Measurements from ENCODE around the gene RNU1-3.
"Not testable (repeated sequence)": the region's sequence is repeated elsewhere in the genome, so short reads cannot be mapped to it uniquely, and the experiment has no call there.

DNA sequence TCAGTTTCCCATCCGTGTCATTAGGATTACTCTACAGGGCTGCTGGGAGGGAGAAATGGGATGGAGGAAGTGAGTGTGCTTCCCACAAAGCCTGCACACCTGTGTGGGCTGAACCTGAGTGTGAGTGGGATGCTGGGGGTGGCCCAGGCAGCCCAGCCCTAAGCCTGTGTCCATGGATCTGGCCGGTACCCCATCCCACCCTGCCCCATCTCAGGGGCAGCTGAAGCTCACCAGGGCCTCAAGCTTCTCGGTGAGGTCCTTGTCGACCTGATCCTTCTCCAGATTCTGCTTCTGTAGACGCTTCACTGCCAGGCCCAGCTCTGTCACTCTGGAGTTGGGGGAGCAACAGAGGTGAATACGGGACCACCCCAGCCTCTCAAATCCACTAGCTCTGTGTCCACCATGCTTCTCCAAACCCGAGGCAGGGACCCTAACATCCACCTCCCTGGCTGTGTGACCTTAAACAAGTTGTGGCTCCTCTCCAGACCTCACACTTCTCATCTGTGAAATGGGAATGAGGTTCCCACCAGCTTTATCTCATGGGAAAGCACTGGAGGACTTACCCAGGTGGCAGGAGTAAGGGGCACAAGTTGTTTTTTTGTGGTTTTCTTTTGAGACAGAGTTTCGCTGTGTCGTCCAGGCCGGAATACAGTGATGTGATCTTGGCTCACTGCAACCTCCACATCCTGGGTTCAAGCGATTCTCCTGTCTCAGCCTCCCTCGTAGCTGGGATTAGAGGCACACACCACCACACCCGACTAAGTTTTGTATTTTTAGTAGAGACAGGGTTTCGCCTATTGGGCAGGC, 34.5 kb downstream of the RNU1-3 start:
- TF ChIP-seq CTCF (IDR thresholded peaks at IDR 0.05); EZH2 (IDR thresholded peaks at IDR 0.05; ENCODE audit: borderline replicate concordance, insufficient read depth, low read depth, low read length, poor library complexity, severe bottlenecking): not testable (repeated sequence)
